Panc1 (cell line): Measurements from ENCODE around the gene WNT1. TPM values are rescaled to one million over a fixed set of nuclear protein-coding genes. Genes with fewer than 3 reads are reported as not detected.

Source experiments
- ATAC-seq: fragments of 200-7000 bp; cut with Tn5 transposase; 2 replicates; pipeline ENCODE4 v1.9.1; 2020; ENCODE audit warnings: mild to moderate bottlenecking, moderate library complexity
- BruUV-seq: library from RNA; stranded (reverse); fragments of 400-500 nt; replicated peaks from 2 replicates; lab custom pipeline; 2021; lab: Mats Ljungman, UMichigan
- CTCF ChIA-PET: fragments of 300-600 bp; sonication (Branson Sonifier 250); formaldehyde crosslinking; loops from one replicate; lab custom pipeline; 2022; ENCODE audit warnings: antibody characterized with exemption; lab: Charles Lee
- POLR2A ChIA-PET: fragments of 300-600 bp; sonication (Branson Sonifier 250); formaldehyde crosslinking; loops from one replicate; lab custom pipeline; 2022; ENCODE audit warnings: antibody characterized with exemption; lab: Charles Lee
- DNase-seq: peaks from one replicate; pipeline ENCODE4 v3.0.0-alpha.2; 2010; ENCODE audit warnings: low read depth, low spot score
- H3K27ac ChIP-seq: 2 replicates; pipeline ENCODE4 v1.5.1; 2011; ENCODE audit warnings: mild to moderate bottlenecking, low read length, inconsistent platforms
- H3K27me3 ChIP-seq: fragments of 200-500 bp; sonication (Bioruptor generic); 2 replicates; pipeline ENCODE4 v1.6.0; 2014; ENCODE audit warnings: low read length, inconsistent platforms; ENCODE audit not compliant: control insufficient read depth, insufficient read depth
- H3K36me3 ChIP-seq: fragments of 200-500 bp; sonication (Bioruptor generic); 2 replicates; pipeline ENCODE4 v1.5.1; 2014; ENCODE audit warnings: inconsistent platforms, mild to moderate bottlenecking, low read length, moderate library complexity; ENCODE audit not compliant: control insufficient read depth, insufficient read depth
- H3K4me1 ChIP-seq: 2 replicates; pipeline ENCODE4 v1.5.1; 2011; ENCODE audit warnings: inconsistent platforms, mild to moderate bottlenecking, low read length, moderate library complexity; ENCODE audit not compliant: control insufficient read depth, insufficient read depth
- H3K4me3 ChIP-seq, 2 experiments: 2 replicates each; pipeline ENCODE4 v1.5.1; 2011 to 2012; ENCODE audit warnings: low read depth in 2 of 2, low read length in 2 of 2, mild to moderate bottlenecking in 2 of 2, inconsistent platforms in 1 of 2, moderate library complexity in 1 of 2
- H3K9me3 ChIP-seq: fragments of 200-500 bp; sonication (Bioruptor generic); 2 replicates; pipeline ENCODE4 v1.5.1; 2014; ENCODE audit warnings: low read depth, mild to moderate bottlenecking, inconsistent platforms, low read length, moderate library complexity; ENCODE audit not compliant: control insufficient read depth, insufficient read depth
- CTCF ChIP-seq: fragments of 450-650 bp; IDR thresholded peaks from 2 replicates; pipeline ENCODE4 v1.5.1; 2017; ENCODE audit warnings: mild to moderate bottlenecking
- POLR2AphosphoS5 ChIP-seq: IDR thresholded peaks from 2 replicates; pipeline ENCODE4 v1.6.1; 2012; ENCODE audit warnings: mild to moderate bottlenecking, low read depth, low read length, moderate library complexity
- REST ChIP-seq, 2 experiments: IDR thresholded peaks; 2 replicates each; pipeline ENCODE4 v1.6.1; 2011 to 2012; ENCODE audit warnings: low read depth in 2 of 2, control low read depth in 1 of 2, low read length in 1 of 2, mild to moderate bottlenecking in 1 of 2, moderate library complexity in 1 of 2; ENCODE audit not compliant: insufficient read depth in 1 of 2
- SIN3A ChIP-seq: IDR thresholded peaks from 2 replicates; pipeline ENCODE4 v1.6.1; 2012; ENCODE audit warnings: low read depth, mild to moderate bottlenecking, low read length, moderate library complexity, borderline replicate concordance; ENCODE audit not compliant: insufficient read depth
- TCF7L2 ChIP-seq: IDR thresholded peaks from 2 replicates; pipeline ENCODE4 v1.6.1; 2011; ENCODE audit warnings: mild to moderate bottlenecking, low read depth, low read length, inconsistent platforms
- in situ Hi-C: cut with HindIII; loops from 2 replicates; pipeline ENCODE4 v1.10.0; 2016; ENCODE audit warnings: low sequenced_read_pairs, low pct_unique_long_range_greater_than_20kb
- intact Hi-C: fragments of 100-400 bp; cut with micrococcal nuclease; formaldehyde crosslinking; loops from one replicate; pipeline ENCODE4 v1.10.0; 2022; ENCODE audit not compliant: unreplicated experiment
- total RNA-seq: library from RNA; stranded (reverse); gene quantifications from one replicate; pipeline ENCODE4 v1.2.1, GENCODE V29; 2021; ENCODE audit not compliant: unreplicated experiment

Gene WNT1
- total RNA-seq, 1 experiment from 2014 or later: not detected

GRCh38 chr12:48986720-48987291 lies 8.7 kb downstream of the WNT1 start:
- Histone ChIP-seq H3K9me3 (no peaks in the 10 kb centered on the region), H3K27ac (no peak overlapping the region), H3K27me3 (peaks cover 11% of the 10 kb centered on the region), H3K4me1 (no peaks in the 10 kb centered on the region), H3K4me3 (no peak overlapping the region), H3K36me3 (no peaks in the 10 kb centered on the region)
- intact Hi-C loops (no loop called here), in situ Hi-C loops (no loop called here)
- POLR2A ChIA-PET: no interaction called here
- CTCF ChIA-PET: interaction anchor here (1.4 kb wide), 1 partner anchor 10 kb away, joined by 6 read pairs; no protein-coding TSS in a partner anchor
- DNase-seq (no peak), ATAC-seq (no peak)
- TF ChIP-seq SIN3A (no peak), POLR2AphosphoS5 (no peak), TCF7L2 (no peak), CTCF (no peak), REST (IDR thresholded peaks at IDR 0.05; ENCODE audit: insufficient read depth in 1 of 2, low read depth in 2 of 2, low read length in 1 of 2) (no peak)
- BruUV-seq: no TSS peak

GRCh38 chr12:48988030-48988649 lies 10.0 kb downstream of the WNT1 start:
- ChIA-PET CTCF (interaction anchor here (0.5 to 2.0 kb wide), 19 partner anchors 8 to 433 kb away, joined by 3 to 12 read pairs (median 4); partner anchors contain the start of genes DDN, WNT1 and WNT10B), POLR2A (no interaction called here)
- no peak for TF ChIP-seq POLR2AphosphoS5
- TF ChIP-seq CTCF: peak; percentile 95
- TF ChIP-seq REST (IDR thresholded peaks at IDR 0.05; ENCODE audit: insufficient read depth in 1 of 2, low read depth in 2 of 2, low read length in 1 of 2): no peak
- no peak for TF ChIP-seq SIN3A
- TF ChIP-seq TCF7L2: no peak
- H3K27ac ChIP-seq: no peak overlapping the region
- no peaks in the 10 kb centered on the region for H3K9me3 ChIP-seq
- in situ Hi-C loops: no loop called here
- H3K4me3 ChIP-seq: no peak overlapping the region
- DNase-seq: no peak
- H3K4me1 ChIP-seq: no peaks in the 10 kb centered on the region
- ATAC-seq: peak; percentile 65
- intact Hi-C loops: no loop called here
- BruUV-seq: no TSS peak
- H3K27me3 ChIP-seq: peaks cover 8% of the 10 kb centered on the region
- no peaks in the 10 kb centered on the region for H3K36me3 ChIP-seq
